Measurements from ENCODE around the gene G6PC3. TPM values are rescaled to one million over a fixed set of nuclear protein-coding genes. Genes with fewer than 3 reads are reported as not detected.

The G6PC3 gene
- total RNA-seq, 1 experiment from 2014 or later = 36.2 TPM

DNA sequence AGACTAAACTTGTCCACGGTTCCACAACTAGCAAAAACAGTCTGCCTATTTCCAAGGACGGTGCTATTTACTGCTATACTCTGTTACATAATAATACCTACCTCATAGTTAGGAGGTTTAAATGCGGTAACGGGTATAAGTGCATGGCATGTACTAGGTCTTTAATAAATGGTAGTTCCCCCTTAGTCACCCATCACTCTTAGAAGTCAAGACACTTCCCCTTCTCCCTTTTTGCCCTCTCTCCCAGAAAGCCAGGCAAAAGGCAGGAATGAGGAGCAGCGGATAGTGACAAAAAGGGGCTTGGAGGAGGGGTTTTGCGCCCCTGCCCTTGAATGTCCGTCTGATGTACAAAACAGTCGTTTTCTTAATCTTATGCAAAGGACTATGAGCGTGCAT is 3.0 kb upstream of the G6PC3 start:
- Histone ChIP-seq H3K27me3 (replicated peaks) (no peaks in the 10 kb centered on the region), H3K4me3 (no peak overlapping the region), H3K4me1 (replicated peaks) (peaks cover 32% of the 10 kb centered on the region), H3K36me3 (peaks cover 26% of the 10 kb centered on the region), H3K27ac (no peak overlapping the region), H3K9me3 (replicated peaks) (no peaks in the 10 kb centered on the region)
- no peak for DNase-seq (ENCODE audit: low read depth in 1 of 2, low spot score in 2 of 2)

- Histone ChIP-seq H3K36me3 (peaks cover 24% of the 10 kb centered on the region), H3K27me3 (replicated peaks) (no peaks in the 10 kb centered on the region), H3K9me3 (replicated peaks) (no peaks in the 10 kb centered on the region), H3K4me1 (replicated peaks) (peaks cover 48% of the 10 kb centered on the region), H3K27ac (peak overlapping the region; percentile 39; the same call in 1 of the 2 replicates), H3K4me3 (peak overlapping the region; percentile 59)
- DNase-seq (ENCODE audit: low read depth in 1 of 2, low spot score in 2 of 2) = no peak
Measured at GRCh38 chr17:44069974-44070454, 521 bp upstream of the G6PC3 start.

DNA sequence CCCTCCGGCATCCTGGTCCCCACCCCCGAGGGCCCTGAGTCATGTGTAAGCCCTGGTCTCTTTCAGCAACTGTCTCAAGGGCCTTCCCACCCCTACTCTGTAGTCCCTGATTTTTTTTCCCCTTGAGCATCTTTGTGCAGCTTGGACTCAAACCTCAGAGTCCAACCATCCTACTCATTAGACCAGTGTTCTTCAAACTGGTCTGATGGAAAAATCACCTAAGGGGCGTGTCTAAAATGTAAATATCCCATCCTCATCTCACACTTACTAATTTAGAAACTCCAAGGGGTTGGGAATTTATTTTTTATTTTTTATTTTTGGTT is 624 bp downstream of the G6PC3 start:
- Histone ChIP-seq H3K36me3 (peaks cover 35% of the 10 kb centered on the region), H3K9me3 (replicated peaks) (no peaks in the 10 kb centered on the region), H3K4me3 (peak overlapping the region; percentile 59), H3K4me1 (replicated peaks) (peaks cover 53% of the 10 kb centered on the region), H3K27ac (peak overlapping the region; percentile 82), H3K27me3 (replicated peaks) (no peaks in the 10 kb centered on the region)
- DNase-seq (ENCODE audit: low read depth in 1 of 2, low spot score in 2 of 2) = no peak

DNA sequence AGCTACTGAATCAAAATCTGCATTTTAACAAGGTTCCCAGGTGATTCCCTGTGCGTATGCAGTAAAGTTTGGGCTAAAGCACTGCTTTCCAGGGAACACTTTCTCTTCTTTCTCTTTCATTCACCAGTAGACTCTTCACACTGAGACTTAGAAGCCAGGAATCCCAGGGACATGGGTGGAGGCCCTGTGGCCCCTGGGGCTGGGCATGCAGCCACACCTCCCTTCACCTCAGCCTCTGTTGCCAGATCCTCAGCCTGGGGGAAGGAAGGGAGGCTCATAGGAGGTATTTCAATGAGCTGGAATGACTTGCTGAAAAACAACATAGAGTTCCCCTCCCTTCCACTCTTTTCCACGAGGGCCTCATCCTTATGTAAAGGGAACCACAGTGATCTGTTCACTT is 1.2 kb downstream of the G6PC3 start:
- Histone ChIP-seq H3K27me3 (replicated peaks) (no peaks in the 10 kb centered on the region), H3K4me1 (replicated peaks) (peaks cover 58% of the 10 kb centered on the region), H3K27ac (peak overlapping the region; percentile 82), H3K9me3 (replicated peaks) (no peaks in the 10 kb centered on the region), H3K36me3 (peaks cover 38% of the 10 kb centered on the region), H3K4me3 (peak overlapping the region; percentile 59)
- DNase-seq (ENCODE audit: low read depth in 1 of 2, low spot score in 2 of 2) = no peak

- Histone ChIP-seq H3K4me1 (replicated peaks) (peaks cover 70% of the 10 kb centered on the region), H3K9me3 (replicated peaks) (no peaks in the 10 kb centered on the region), H3K27ac (no peak overlapping the region), H3K27me3 (replicated peaks) (no peaks in the 10 kb centered on the region), H3K36me3 (peaks cover 64% of the 10 kb centered on the region), H3K4me3 (no peak overlapping the region)
- DNase-seq (ENCODE audit: low read depth in 1 of 2, low spot score in 2 of 2) = peak; percentile 72 to 78
Measured at GRCh38 chr17:44074231-44074910, 3.8 kb downstream of the G6PC3 start.

DNA sequence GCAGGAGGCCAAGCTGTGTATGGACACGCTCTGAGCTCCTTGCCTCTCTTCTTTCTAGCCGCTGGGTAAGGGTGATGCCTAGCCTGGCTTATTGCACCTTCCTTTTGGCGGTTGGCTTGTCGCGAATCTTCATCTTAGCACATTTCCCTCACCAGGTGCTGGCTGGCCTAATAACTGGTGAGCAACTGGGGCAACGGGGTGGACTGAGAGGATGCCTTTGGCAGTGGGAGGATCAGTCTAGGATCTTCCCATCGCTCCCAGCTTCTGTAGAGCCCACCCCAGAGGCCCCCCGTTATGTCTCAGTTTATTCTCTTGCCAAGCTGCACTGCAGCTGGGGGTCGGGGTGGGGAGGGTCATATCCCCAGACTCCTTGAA is 4.4 kb downstream of the G6PC3 start:
- Histone ChIP-seq H3K27ac (no peak overlapping the region), H3K9me3 (replicated peaks) (no peaks in the 10 kb centered on the region), H3K4me3 (no peak overlapping the region), H3K27me3 (replicated peaks) (no peaks in the 10 kb centered on the region), H3K4me1 (replicated peaks) (peaks cover 69% of the 10 kb centered on the region), H3K36me3 (peaks cover 68% of the 10 kb centered on the region)
- DNase-seq (ENCODE audit: low read depth in 1 of 2, low spot score in 2 of 2) = no peak

- H3K36me3 ChIP-seq = peaks cover 77% of the 10 kb centered on the region
- no peaks in the 10 kb centered on the region for H3K9me3 ChIP-seq (replicated peaks)
- no peak overlapping the region for H3K27ac ChIP-seq
- H3K4me1 ChIP-seq (replicated peaks) = peaks cover 67% of the 10 kb centered on the region
- no peak overlapping the region for H3K4me3 ChIP-seq
- no peak for DNase-seq (ENCODE audit: low read depth in 1 of 2, low spot score in 2 of 2)
- H3K27me3 ChIP-seq (replicated peaks) = no peaks in the 10 kb centered on the region
Measured at GRCh38 chr17:44075598-44076293, 5.2 kb downstream of the G6PC3 start.

DNA sequence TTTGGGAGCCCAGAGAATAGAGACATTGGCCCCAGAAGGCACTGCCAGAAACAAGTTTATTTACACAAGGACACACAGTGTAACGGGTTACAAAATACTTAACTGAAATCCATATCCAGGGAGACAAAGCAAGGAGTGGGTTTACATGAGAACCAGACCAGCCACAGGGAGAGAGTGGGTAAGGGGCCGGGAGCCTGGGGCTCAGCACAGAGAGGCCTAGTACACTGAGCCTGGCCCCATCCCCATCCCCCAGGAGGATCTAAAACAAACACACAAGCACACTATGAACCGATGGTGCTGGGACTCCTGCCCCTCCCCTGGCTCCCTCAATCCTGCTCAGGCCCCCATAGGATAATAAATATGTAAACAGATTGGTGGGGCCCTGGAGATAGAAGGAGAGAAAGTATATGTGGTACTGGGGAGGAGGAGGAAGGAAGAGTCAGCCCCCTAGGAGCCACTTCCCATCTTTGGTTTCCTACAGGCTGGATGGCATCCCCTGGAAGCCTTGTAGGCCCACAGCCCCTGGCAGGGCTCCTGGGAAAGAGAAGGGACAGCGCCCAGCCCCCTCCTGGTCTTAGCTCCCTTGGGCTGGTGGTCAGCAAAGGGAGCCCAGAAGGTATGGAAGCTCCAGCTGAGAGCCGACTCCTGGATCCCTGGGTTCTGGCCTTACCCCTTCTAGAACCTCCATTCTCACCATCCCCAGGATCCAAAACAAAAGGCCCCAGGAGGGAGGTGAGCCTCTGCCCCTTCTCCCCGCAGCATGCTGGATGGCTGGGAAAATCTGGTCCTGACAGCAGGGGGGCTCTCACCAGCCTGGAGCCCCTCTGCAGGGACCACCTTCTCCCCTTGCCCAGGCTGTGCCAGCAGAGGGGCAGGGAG is 6.4 kb downstream of the G6PC3 start:
- Histone ChIP-seq H3K9me3 (replicated peaks) (no peaks in the 10 kb centered on the region), H3K4me1 (replicated peaks) (peaks cover 63% of the 10 kb centered on the region), H3K36me3 (peaks cover 87% of the 10 kb centered on the region), H3K4me3 (no peak overlapping the region), H3K27me3 (replicated peaks) (no peaks in the 10 kb centered on the region), H3K27ac (peak overlapping the region; percentile 2; the same call in 1 of the 2 replicates)
- no peak for DNase-seq (ENCODE audit: low read depth in 1 of 2, low spot score in 2 of 2)

DNA sequence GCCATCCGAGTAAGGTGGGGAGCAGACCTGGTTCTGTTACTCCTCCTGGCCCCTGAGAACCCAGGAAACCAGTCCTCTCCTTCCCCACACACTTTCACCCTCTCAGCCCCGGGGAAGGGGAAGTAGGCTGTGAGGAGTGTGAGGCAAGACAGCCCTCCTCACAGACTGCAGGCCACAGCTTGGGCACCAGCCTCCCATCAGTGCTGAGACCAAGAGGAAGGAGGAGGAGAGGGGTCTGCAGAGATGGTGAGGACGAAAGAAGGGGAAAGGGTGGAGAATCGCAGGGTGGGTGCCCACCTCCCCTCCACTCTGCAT is 7.0 kb downstream of the G6PC3 start:
- no peaks in the 10 kb centered on the region for H3K9me3 ChIP-seq (replicated peaks)

GRCh38 chr17:44078412-44078811 is 7.9 kb downstream of the G6PC3 start:
- no peak overlapping the region for H3K27ac ChIP-seq
- no peak overlapping the region for H3K4me3 ChIP-seq
- H3K27me3 ChIP-seq (replicated peaks) = no peaks in the 10 kb centered on the region
- no peak for DNase-seq (ENCODE audit: low read depth in 1 of 2, low spot score in 2 of 2)
- H3K4me1 ChIP-seq (replicated peaks) = peaks cover 75% of the 10 kb centered on the region
- no peaks in the 10 kb centered on the region for H3K9me3 ChIP-seq (replicated peaks)
- peaks cover 97% of the 10 kb centered on the region for H3K36me3 ChIP-seq

More for the DNA sequence above, 7.0 kb downstream of the G6PC3 start:
- Histone ChIP-seq H3K36me3 (peaks cover 93% of the 10 kb centered on the region), H3K4me3 (no peak overlapping the region), H3K27ac (no peak overlapping the region), H3K4me1 (replicated peaks) (peaks cover 67% of the 10 kb centered on the region), H3K27me3 (replicated peaks) (no peaks in the 10 kb centered on the region)
- no peak for DNase-seq (ENCODE audit: low read depth in 1 of 2, low spot score in 2 of 2)

- Histone ChIP-seq H3K4me1 (replicated peaks) (peaks cover 59% of the 10 kb centered on the region), H3K27ac (no peak overlapping the region), H3K9me3 (replicated peaks) (no peaks in the 10 kb centered on the region), H3K27me3 (replicated peaks) (no peaks in the 10 kb centered on the region), H3K4me3 (no peak overlapping the region), H3K36me3 (peaks cover 97% of the 10 kb centered on the region)
- DNase-seq (ENCODE audit: low read depth in 1 of 2, low spot score in 2 of 2) = no peak
Measured at GRCh38 chr17:44079877-44080821, 9.6 kb downstream of the G6PC3 start.

- no peaks in the 10 kb centered on the region for H3K27me3 ChIP-seq (replicated peaks)
- peak overlapping the region; percentile 61 for H3K27ac ChIP-seq
- H3K9me3 ChIP-seq (replicated peaks) = no peaks in the 10 kb centered on the region
- peaks cover 97% of the 10 kb centered on the region for H3K36me3 ChIP-seq
- peak in 1 of 2 experiments; percentile 58 for DNase-seq (ENCODE audit: low read depth in 1 of 2, low spot score in 2 of 2)
- peaks cover 55% of the 10 kb centered on the region for H3K4me1 ChIP-seq (replicated peaks)
- H3K4me3 ChIP-seq = no peak overlapping the region
Measured at GRCh38 chr17:44081681-44082080, 11.1 kb downstream of the G6PC3 start.

GRCh38 chr17:44082256-44082927 is 11.9 kb downstream of the G6PC3 start:
- Histone ChIP-seq H3K36me3 (peaks cover 94% of the 10 kb centered on the region), H3K27ac (peak overlapping the region; percentile 61), H3K4me1 (replicated peaks) (peaks cover 55% of the 10 kb centered on the region), H3K9me3 (replicated peaks) (no peaks in the 10 kb centered on the region), H3K4me3 (no peak overlapping the region), H3K27me3 (replicated peaks) (no peaks in the 10 kb centered on the region)
- no peak for DNase-seq (ENCODE audit: low read depth in 1 of 2, low spot score in 2 of 2)

All from SJSA1 (cell line).